HCT116 (cell line): ENCODE results near the gene MYO7A.

Experiments used
- CBX3 ChIP-seq: IDR thresholded peaks from 2 replicates; pipeline ENCODE4 v1.6.1; 2012; ENCODE audit warnings: low read depth
- CEBPB ChIP-seq: IDR thresholded peaks from 2 replicates; pipeline ENCODE4 v1.6.1; 2012; ENCODE audit warnings: low read depth
- CTCF ChIP-seq, 3 experiments: fragments of 200-600 bp in 1 of 3; sonication (generic) in 1 of 3; IDR thresholded peaks in 2 of 3; conservative IDR thresholded peaks in 1 of 3; 2 replicates each; pipeline ENCODE4 v1.5.1; 2012 to 2017; ENCODE audit warnings: low read depth in 2 of 3, low read length in 2 of 3, antibody characterized with exemption in 1 of 3, borderline replicate concordance in 1 of 3, control low read depth in 1 of 3, mild to moderate bottlenecking in 1 of 3, mixed read lengths in 1 of 3, mixed run types in 1 of 3, moderate library complexity in 1 of 3; ENCODE audit not compliant: insufficient read depth in 1 of 3
- MAX ChIP-seq: IDR thresholded peaks from 2 replicates; pipeline ENCODE4 v1.6.1; 2012
- POLR2A ChIP-seq: IDR thresholded peaks from 2 replicates; pipeline ENCODE4 v1.7.0; 2011; ENCODE audit warnings: borderline replicate concordance; ENCODE audit not compliant: insufficient read depth, insufficient read length; ENCODE audit errors: extremely low read depth
- POLR2AphosphoS5 ChIP-seq: IDR thresholded peaks from 2 replicates; pipeline ENCODE4 v1.6.1; 2011; ENCODE audit warnings: mild to moderate bottlenecking, low read depth, low read length, moderate library complexity
- REST ChIP-seq: IDR thresholded peaks from 2 replicates; pipeline ENCODE4 v1.6.1; 2012; ENCODE audit warnings: low read depth
- SIN3A ChIP-seq: IDR thresholded peaks from 2 replicates; pipeline ENCODE4 v1.6.1; 2012; ENCODE audit warnings: low read depth
- SP1 ChIP-seq: IDR thresholded peaks from 2 replicates; pipeline ENCODE4 v1.6.1; 2012; ENCODE audit warnings: low read depth

- TF ChIP-seq CTCF (IDR thresholded peaks at IDR 0.05 in 2 of 3, conservative IDR thresholded peaks at IDR 0.05 in 1 of 3; ENCODE audit: borderline replicate concordance in 1 of 3, insufficient read depth in 1 of 3, low read depth in 2 of 3, low read length in 2 of 3) = no peak
- TF ChIP-seq CBX3 = no peak
- TF ChIP-seq CEBPB = no peak
- no peak for TF ChIP-seq POLR2A
- TF ChIP-seq MAX = no peak
- TF ChIP-seq REST = no peak
- TF ChIP-seq POLR2AphosphoS5 = no peak
- no peak for TF ChIP-seq SIN3A
- no peak for TF ChIP-seq SP1
Measured at GRCh38 chr11:77207618-77208313, 79.7 kb downstream of the MYO7A start.
